SK-N-SH (cell line): Measurements from ENCODE around the gene KRTAP9-9.

Experiments used
- EP300 ChIP-seq, 2 experiments: IDR thresholded peaks; 2 replicates each; pipeline versions ENCODE4 v1.4.0 to v1.6.1; 2012; ENCODE audit warnings: borderline replicate concordance in 1 of 2, low read depth in 1 of 2, low read length in 1 of 2
- GABPA ChIP-seq: IDR thresholded peaks from 2 replicates; pipeline ENCODE4 v1.4.0; 2012; ENCODE audit warnings: low read depth, mild to moderate bottlenecking
- GATA2 ChIP-seq: sonication (generic); formaldehyde crosslinking; IDR thresholded peaks from 2 replicates; pipeline ENCODE4 v1.5.0; 2020; ENCODE audit warnings: mild to moderate bottlenecking, missing genetic modification reagents
- MXI1 ChIP-seq: IDR thresholded peaks from 2 replicates; pipeline ENCODE4 v1.6.1; 2012; ENCODE audit warnings: mild to moderate bottlenecking, low read depth, low read length, improper control_type of control experiment
- POLR2AphosphoS5 ChIP-seq: IDR thresholded peaks from 2 replicates; pipeline ENCODE4 v1.6.1; 2012; ENCODE audit warnings: low read depth, low read length
- RCOR1 ChIP-seq: fragments of 150-350 bp; IDR thresholded peaks from 2 replicates; pipeline ENCODE4 v1.6.1; 2017; ENCODE audit warnings: antibody characterized with exemption, low read length
- RFX5 ChIP-seq: IDR thresholded peaks from 2 replicates; pipeline ENCODE4 v1.6.1; 2012; ENCODE audit warnings: mild to moderate bottlenecking, improper control_type of control experiment, low read length
- SMC3 ChIP-seq: IDR thresholded peaks from 2 replicates; pipeline ENCODE4 v1.6.1; 2012; ENCODE audit warnings: low read depth, low read length, improper control_type of control experiment
- TAF1 ChIP-seq: IDR thresholded peaks from 2 replicates; pipeline ENCODE4 v1.6.1; 2012; ENCODE audit warnings: low read depth, mild to moderate bottlenecking, low read length, moderate library complexity, borderline replicate concordance
- YY1 ChIP-seq: IDR thresholded peaks from 2 replicates; pipeline ENCODE4 v1.4.0; 2012; ENCODE audit warnings: low read depth, mild to moderate bottlenecking
- TF ChIP-seq, protein P1 (sequence below): fragments of 200-600 bp; sonication (generic); IDR thresholded peaks from 2 replicates; pipeline ENCODE4 v1.6.1; 2017; ENCODE audit warnings: antibody characterized with exemption, mild to moderate bottlenecking, moderate library complexity
- TF ChIP-seq, protein P2 (sequence below): fragments of 150-350 bp; IDR thresholded peaks from 2 replicates; pipeline ENCODE4 v1.6.1; 2017; ENCODE audit warnings: antibody characterized with exemption, low read length, low read depth, borderline replicate concordance
- TF ChIP-seq, protein P3 (sequence below): IDR thresholded peaks from 2 replicates; pipeline ENCODE4 v1.6.1; 2012; ENCODE audit warnings: mild to moderate bottlenecking, low read depth, low read length, moderate library complexity

DNA sequence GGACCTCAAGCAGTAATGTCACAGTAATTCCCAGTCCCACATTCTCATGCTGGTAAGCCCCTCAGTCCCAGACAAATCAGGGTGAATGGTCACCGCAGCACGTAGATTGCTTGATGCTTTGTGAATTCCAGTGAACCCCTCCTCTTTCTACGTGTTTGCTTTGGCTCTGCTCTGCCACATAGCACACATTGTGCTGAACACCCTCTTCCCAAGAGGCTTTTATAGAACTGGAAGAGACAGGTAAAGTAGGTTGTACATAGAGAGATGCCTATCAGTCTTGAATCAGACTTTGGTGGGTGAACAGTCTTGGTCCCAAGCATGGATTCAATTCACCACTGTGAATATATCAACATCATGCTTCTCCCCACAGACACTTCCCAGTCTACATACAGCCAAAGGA, 9.4 kb downstream of the KRTAP9-9 start:
- TF ChIP-seq YY1 (no peak), EP300 (IDR thresholded peaks at IDR 0.05; ENCODE audit: borderline replicate concordance in 1 of 2, low read depth in 1 of 2, low read length in 1 of 2) (no peak), GATA2 (no peak), POLR2AphosphoS5 (no peak), TAF1 (no peak), MXI1 (no peak), SMC3 (no peak), GABPA (no peak), RCOR1 (no peak), RFX5 (no peak)
- TF ChIP-seq, protein P1, sequence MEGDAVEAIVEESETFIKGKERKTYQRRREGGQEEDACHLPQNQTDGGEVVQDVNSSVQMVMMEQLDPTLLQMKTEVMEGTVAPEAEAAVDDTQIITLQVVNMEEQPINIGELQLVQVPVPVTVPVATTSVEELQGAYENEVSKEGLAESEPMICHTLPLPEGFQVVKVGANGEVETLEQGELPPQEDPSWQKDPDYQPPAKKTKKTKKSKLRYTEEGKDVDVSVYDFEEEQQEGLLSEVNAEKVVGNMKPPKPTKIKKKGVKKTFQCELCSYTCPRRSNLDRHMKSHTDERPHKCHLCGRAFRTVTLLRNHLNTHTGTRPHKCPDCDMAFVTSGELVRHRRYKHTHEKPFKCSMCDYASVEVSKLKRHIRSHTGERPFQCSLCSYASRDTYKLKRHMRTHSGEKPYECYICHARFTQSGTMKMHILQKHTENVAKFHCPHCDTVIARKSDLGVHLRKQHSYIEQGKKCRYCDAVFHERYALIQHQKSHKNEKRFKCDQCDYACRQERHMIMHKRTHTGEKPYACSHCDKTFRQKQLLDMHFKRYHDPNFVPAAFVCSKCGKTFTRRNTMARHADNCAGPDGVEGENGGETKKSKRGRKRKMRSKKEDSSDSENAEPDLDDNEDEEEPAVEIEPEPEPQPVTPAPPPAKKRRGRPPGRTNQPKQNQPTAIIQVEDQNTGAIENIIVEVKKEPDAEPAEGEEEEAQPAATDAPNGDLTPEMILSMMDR: no peak
- TF ChIP-seq, protein P2, sequence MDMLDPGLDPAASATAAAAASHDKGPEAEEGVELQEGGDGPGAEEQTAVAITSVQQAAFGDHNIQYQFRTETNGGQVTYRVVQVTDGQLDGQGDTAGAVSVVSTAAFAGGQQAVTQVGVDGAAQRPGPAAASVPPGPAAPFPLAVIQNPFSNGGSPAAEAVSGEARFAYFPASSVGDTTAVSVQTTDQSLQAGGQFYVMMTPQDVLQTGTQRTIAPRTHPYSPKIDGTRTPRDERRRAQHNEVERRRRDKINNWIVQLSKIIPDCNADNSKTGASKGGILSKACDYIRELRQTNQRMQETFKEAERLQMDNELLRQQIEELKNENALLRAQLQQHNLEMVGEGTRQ: no peak
- TF ChIP-seq, protein P3, sequence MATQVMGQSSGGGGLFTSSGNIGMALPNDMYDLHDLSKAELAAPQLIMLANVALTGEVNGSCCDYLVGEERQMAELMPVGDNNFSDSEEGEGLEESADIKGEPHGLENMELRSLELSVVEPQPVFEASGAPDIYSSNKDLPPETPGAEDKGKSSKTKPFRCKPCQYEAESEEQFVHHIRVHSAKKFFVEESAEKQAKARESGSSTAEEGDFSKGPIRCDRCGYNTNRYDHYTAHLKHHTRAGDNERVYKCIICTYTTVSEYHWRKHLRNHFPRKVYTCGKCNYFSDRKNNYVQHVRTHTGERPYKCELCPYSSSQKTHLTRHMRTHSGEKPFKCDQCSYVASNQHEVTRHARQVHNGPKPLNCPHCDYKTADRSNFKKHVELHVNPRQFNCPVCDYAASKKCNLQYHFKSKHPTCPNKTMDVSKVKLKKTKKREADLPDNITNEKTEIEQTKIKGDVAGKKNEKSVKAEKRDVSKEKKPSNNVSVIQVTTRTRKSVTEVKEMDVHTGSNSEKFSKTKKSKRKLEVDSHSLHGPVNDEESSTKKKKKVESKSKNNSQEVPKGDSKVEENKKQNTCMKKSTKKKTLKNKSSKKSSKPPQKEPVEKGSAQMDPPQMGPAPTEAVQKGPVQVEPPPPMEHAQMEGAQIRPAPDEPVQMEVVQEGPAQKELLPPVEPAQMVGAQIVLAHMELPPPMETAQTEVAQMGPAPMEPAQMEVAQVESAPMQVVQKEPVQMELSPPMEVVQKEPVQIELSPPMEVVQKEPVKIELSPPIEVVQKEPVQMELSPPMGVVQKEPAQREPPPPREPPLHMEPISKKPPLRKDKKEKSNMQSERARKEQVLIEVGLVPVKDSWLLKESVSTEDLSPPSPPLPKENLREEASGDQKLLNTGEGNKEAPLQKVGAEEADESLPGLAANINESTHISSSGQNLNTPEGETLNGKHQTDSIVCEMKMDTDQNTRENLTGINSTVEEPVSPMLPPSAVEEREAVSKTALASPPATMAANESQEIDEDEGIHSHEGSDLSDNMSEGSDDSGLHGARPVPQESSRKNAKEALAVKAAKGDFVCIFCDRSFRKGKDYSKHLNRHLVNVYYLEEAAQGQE: no peak
